Body of pancreas (tissue), 4 donors: Measurements from ENCODE around the gene RPS16. TPM values are rescaled to one million over a fixed set of nuclear protein-coding genes. Genes with fewer than 3 reads are reported as not detected.

Experiments
- ATAC-seq: fragments of 150-250 bp; one replicate; pipeline ENCODE4 v1.9.1; 2016
- DNase-seq, 4 donors: peaks; one replicate each; pipeline ENCODE4 v3.0.0-alpha.2; 2019
- H3K27ac ChIP-seq, 4 donors: fragments of 200-600 bp; sonication (generic); 1 replicate in 3 of 4; 2 replicates in 1 of 4; pipeline versions ENCODE4 v1.5.1 to v1.6.1; 2016 to 2019; ENCODE audit warnings: mild to moderate bottlenecking in 1 of 4, mixed read lengths in 1 of 4, moderate library complexity in 1 of 4
- H3K27me3 ChIP-seq, 2 donors: fragments of 200-600 bp; sonication (generic); one replicate each; pipeline ENCODE4 v1.6.0; 2016; ENCODE audit warnings: mild to moderate bottlenecking in 1 of 2
- H3K36me3 ChIP-seq, 2 donors: fragments of 200-600 bp; sonication (generic); replicated peaks in 1 of 2; 2 replicates each; pipeline ENCODE4 v1.5.1; 2016; ENCODE audit warnings: low read depth in 2 of 2; ENCODE audit not compliant: insufficient read depth in 1 of 2
- H3K4me1 ChIP-seq: fragments of 200-600 bp; sonication (generic); one replicate; pipeline ENCODE4 v1.6.0; 2016
- H3K4me3 ChIP-seq, 2 donors: fragments of 200-600 bp; sonication (generic); 1 replicate in 1 of 2; 2 replicates in 1 of 2; pipeline ENCODE4 v1.5.1; 2016 to 2019
- H3K9me3 ChIP-seq, 3 donors: fragments of 200-600 bp; sonication (generic); 1 replicate in 2 of 3; 2 replicates in 1 of 3; pipeline ENCODE4 v1.5.1; 2016
- CTCF ChIP-seq, 7 experiments: fragments of 450-650 bp in 4 of 7; fragments of 200-600 bp in 3 of 7; sonication (generic) in 3 of 7; IDR thresholded peaks; one replicate each; pipeline ENCODE4 v1.5.1; 2016 to 2019; ENCODE audit warnings: antibody characterized with exemption in 7 of 7
- POLR2A ChIP-seq, 3 donors: fragments of 450-650 bp; IDR thresholded peaks; one replicate each; pipeline ENCODE4 v1.6.1; 2016; ENCODE audit warnings: antibody characterized with exemption in 3 of 3, mild to moderate bottlenecking in 2 of 3
- WGBS, 2 donors: methylation state at CpG; one replicate each; pipeline ENCODE4 v1.1.5; 2017; 5-methylcytosine and 5-hydroxymethylcytosine counted together
- intact Hi-C: fragments of 100-400 bp; cut with DNase I; formaldehyde crosslinking; loops from one replicate; pipeline ENCODE4 v1.15.1; 2023
- total RNA-seq, 2 donors: library from RNA; depleted of rRNA; stranded (reverse); fragments of >200 nt; gene quantifications; one replicate each; pipeline ENCODE4 v1.1.0, GENCODE V29; 2016

RPS16 gene
- total RNA-seq, 2 donors from 2014 or later: 573 to 1,475 TPM

DNA sequence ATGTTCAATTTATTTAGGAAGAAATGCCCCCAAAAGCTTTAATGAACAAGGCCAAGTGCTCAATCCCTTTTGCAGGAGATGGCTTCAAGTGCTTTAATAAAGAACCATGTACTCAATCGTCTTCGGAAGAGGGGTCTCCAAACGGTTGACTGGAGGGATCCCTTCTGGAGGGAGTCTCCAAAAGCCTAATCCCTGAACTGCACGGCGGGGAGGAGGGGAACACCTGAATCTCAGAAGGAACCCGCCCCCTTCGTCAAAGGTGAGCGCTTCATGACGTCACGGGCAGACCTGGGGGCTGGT, 45.3 kb downstream of the RPS16 start:
- Histone ChIP-seq H3K9me3 (no peaks in the 10 kb centered on the region), H3K4me3 (peak overlapping the region; percentile 52 to 64), H3K36me3 (peaks cover 0 to 4% of the 10 kb centered on the region in 2 donors), H3K27ac (peak overlapping the region; percentile 84 to 98 (median 96)), H3K4me1 (peaks cover 28% of the 10 kb centered on the region), H3K27me3 (no peaks in the 10 kb centered on the region)
- peak; percentile 72 to 75 (median 75) for DNase-seq
- TF ChIP-seq CTCF (IDR thresholded peaks at IDR 0.05) (no peak), POLR2A (IDR thresholded peaks at IDR 0.05) (no peak)
- intact Hi-C loops: no loop called here
- 0% methylated on average over 2 to 10 of the region's 10 CpGs for WGBS, 2 donors
- ATAC-seq: no peak

- DNase-seq (no peak), ATAC-seq (no peak)
- no peaks in the 10 kb centered on the region for H3K27me3 ChIP-seq
- WGBS, 2 donors: 40 to 51% methylated on average over 7 to 13 of the region's 13 CpGs
- peak overlapping the region in 1 of 2 donors; percentile 52 for H3K4me3 ChIP-seq
- peaks cover 28% of the 10 kb centered on the region for H3K4me1 ChIP-seq
- no peaks in the 10 kb centered on the region for H3K9me3 ChIP-seq
- H3K36me3 ChIP-seq: peaks cover 0 to 7% of the 10 kb centered on the region in 2 donors
- TF ChIP-seq POLR2A (IDR thresholded peaks at IDR 0.05): no peak
- no peak for TF ChIP-seq CTCF (IDR thresholded peaks at IDR 0.05)
- intact Hi-C loops: no loop called here
- peak overlapping the region; percentile 19 to 98 (median 91) for H3K27ac ChIP-seq
Observed at GRCh38 chr19:39389631-39390414, 45.9 kb downstream of the RPS16 start.

DNA sequence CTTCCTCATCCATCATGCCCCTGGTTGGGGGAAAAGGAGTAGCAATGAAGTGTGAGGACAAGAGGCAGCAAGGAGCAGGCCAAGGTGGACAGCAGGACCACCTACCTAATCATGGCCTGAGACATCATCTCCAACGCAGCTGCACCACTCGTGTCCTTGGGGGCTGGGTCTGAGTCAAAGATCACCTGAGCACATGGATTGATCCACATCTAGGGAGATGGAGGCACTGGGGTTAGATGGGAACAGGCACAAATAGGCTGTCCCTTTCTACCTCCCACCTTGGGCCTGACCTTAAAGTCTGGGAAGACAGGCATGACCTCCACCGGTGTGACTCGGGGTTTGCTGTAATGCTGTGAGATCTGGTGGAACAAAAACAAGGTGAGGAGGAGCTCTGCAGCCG, 47.1 kb downstream of the RPS16 start:
- intact Hi-C loops: no loop called here
- no peak overlapping the region for H3K4me3 ChIP-seq
- H3K4me1 ChIP-seq: peaks cover 28% of the 10 kb centered on the region
- 44 to 70% methylated on average over 2 to 5 of the region's 5 CpGs for WGBS, 2 donors
- ATAC-seq (no peak), DNase-seq (no peak)
- no peak for TF ChIP-seq POLR2A (IDR thresholded peaks at IDR 0.05)
- TF ChIP-seq CTCF (IDR thresholded peaks at IDR 0.05): no peak
- peaks cover 0 to 9% of the 10 kb centered on the region in 2 donors for H3K36me3 ChIP-seq
- H3K27me3 ChIP-seq: no peaks in the 10 kb centered on the region
- no peaks in the 10 kb centered on the region for H3K9me3 ChIP-seq
- H3K27ac ChIP-seq: no peak overlapping the region

GRCh38 chr19:39386557-39386956, 49.2 kb downstream of the RPS16 start:
- Histone ChIP-seq H3K4me3 (no peak overlapping the region), H3K4me1 (peaks cover 16% of the 10 kb centered on the region), H3K27ac (no peak overlapping the region), H3K27me3 (no peaks in the 10 kb centered on the region), H3K36me3 (peaks cover 0 to 13% of the 10 kb centered on the region in 2 donors), H3K9me3 (no peaks in the 10 kb centered on the region)
- 81 to 84% methylated on average over 7 of the region's 7 CpGs for WGBS, 2 donors
- TF ChIP-seq CTCF (IDR thresholded peaks at IDR 0.05) (no peak), POLR2A (IDR thresholded peaks at IDR 0.05) (no peak)
- intact Hi-C loops: no loop called here
- ATAC-seq (no peak), DNase-seq (no peak)
